ENCODE data around the gene PIMREG. TPM values are rescaled to one million over a fixed set of nuclear protein-coding genes. Genes with fewer than 3 reads are reported as not detected.

The PIMREG gene
- total RNA-seq, 1 experiment from 2014 or later: not detected

DNA sequence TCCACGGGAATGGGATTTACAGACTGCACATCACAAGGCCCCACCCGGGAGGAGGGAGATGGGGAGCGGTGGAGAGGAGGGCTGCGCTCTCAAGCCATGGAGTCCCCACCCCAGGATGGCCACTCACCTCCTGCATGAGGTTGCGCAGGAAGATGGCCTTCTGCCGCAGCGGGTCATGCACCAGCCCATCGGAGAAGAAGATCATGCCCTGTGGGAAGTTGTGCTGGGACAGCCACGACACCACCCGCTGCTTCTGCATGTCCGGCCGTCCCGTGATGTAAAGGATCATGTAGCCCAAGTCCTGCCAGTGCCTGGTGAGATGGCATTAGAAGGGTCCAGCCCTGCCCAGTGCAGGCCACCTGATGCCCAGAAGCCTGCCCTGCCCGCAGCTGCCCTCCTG lies 17.0 kb downstream of the PIMREG start:
- no peak overlapping the region for H3K27ac ChIP-seq (ENCODE audit: low read length)
- H3K9me2 ChIP-seq (replicated peaks; ENCODE audit: insufficient read depth, low read length): no peaks in the 10 kb centered on the region
- no peaks in the 10 kb centered on the region for H3K27me3 ChIP-seq (ENCODE audit: low read length)
- no peak overlapping the region for H3K4me3 ChIP-seq (ENCODE audit: low read length)
- no peak overlapping the region for H3K9ac ChIP-seq (ENCODE audit: low read length)
- H2AFZ ChIP-seq (ENCODE audit: low read length): no peak overlapping the region
- peaks cover 4% of the 10 kb centered on the region; the same call in 1 of the 2 replicates for H4K20me1 ChIP-seq (ENCODE audit: insufficient read depth, low read depth, low read length)
- no peaks in the 10 kb centered on the region for H3K79me2 ChIP-seq (ENCODE audit: low read length)
- H3K36me3 ChIP-seq (ENCODE audit: insufficient read depth, low read length): no peaks in the 10 kb centered on the region
- H3K4me1 ChIP-seq (ENCODE audit: low read length): no peaks in the 10 kb centered on the region
- no peak overlapping the region for H3K4me2 ChIP-seq (ENCODE audit: low read depth, low read length, poor library complexity, severe bottlenecking)
- no peak for DNase-seq
- H3K9me3 ChIP-seq (ENCODE audit: low read length): no peaks in the 10 kb centered on the region

DNA sequence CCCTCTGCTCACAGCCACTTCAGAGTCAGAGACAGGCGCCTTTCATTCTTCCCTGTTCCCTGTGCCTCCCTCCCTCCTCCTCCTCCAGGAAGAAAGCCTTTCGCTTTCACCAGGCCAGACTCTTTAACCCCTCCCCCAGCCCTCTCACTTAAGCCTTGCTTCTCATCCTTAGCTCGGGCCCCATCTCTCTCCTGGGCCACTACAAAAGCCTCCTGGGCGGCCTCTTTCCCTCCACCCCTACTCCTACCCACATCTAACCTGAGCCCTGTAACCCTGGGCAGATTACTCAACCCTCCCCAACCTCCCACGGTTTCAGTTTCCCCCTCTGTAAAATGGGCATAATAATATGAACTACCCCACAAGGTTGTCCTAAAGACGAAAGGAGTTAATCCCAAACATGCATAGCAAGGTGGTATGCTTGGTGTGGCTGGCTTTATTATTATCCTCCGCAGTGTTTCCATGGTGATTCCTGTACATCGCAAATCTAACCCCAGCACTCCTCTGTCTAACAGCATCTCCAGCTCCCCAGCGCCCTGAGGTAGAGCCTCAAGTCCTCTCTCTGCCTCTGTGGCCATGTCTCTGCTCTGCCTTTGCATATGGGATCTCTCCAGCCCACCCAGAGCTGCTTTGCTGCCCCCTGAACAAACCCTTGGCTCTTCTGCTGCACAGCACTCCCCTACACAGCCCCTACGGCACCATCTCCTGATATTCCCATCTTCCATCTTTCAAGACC lies 17.7 kb downstream of the PIMREG start:
- Histone ChIP-seq H3K9me2 (replicated peaks; ENCODE audit: insufficient read depth, low read length) (no peaks in the 10 kb centered on the region), H3K27me3 (ENCODE audit: low read length) (no peaks in the 10 kb centered on the region), H2AFZ (ENCODE audit: low read length) (no peak overlapping the region), H3K9ac (ENCODE audit: low read length) (no peak overlapping the region), H4K20me1 (ENCODE audit: insufficient read depth, low read depth, low read length) (peaks cover 4% of the 10 kb centered on the region; the same call in 1 of the 2 replicates), H3K4me1 (ENCODE audit: low read length) (no peaks in the 10 kb centered on the region), H3K36me3 (ENCODE audit: insufficient read depth, low read length) (no peaks in the 10 kb centered on the region), H3K9me3 (ENCODE audit: low read length) (no peaks in the 10 kb centered on the region), H3K4me3 (ENCODE audit: low read length) (no peak overlapping the region), H3K4me2 (ENCODE audit: low read depth, low read length, poor library complexity, severe bottlenecking) (no peak overlapping the region), H3K27ac (ENCODE audit: low read length) (no peak overlapping the region), H3K79me2 (ENCODE audit: low read length) (no peaks in the 10 kb centered on the region)
- DNase-seq: no peak

DNA sequence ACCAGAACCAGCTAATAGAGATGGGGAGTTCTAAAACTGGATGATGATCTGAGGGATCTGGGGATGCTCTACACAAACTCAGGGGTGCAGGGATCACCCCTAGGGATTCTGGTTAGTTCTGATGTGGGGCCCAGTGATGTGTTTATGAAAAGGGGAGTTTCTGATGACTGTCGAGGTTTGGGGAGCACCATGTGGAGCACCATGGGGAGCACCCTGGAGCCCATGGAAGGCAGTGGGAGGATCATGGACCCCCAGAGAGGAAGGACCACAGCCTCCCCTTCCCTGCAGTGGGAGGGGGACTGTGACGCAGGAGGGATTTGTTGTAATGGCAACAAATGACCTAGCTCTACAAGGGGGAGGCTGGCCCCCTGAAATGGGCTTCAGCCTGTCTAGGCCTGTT lies 18.4 kb downstream of the PIMREG start:
- no peak overlapping the region for H3K4me3 ChIP-seq (ENCODE audit: low read length)
- no peak overlapping the region for H3K9ac ChIP-seq (ENCODE audit: low read length)
- DNase-seq: no peak
- no peaks in the 10 kb centered on the region for H3K27me3 ChIP-seq (ENCODE audit: low read length)
- peaks cover 4% of the 10 kb centered on the region; the same call in 1 of the 2 replicates for H4K20me1 ChIP-seq (ENCODE audit: insufficient read depth, low read depth, low read length)
- H2AFZ ChIP-seq (ENCODE audit: low read length): no peak overlapping the region
- H3K27ac ChIP-seq (ENCODE audit: low read length): no peak overlapping the region
- H3K79me2 ChIP-seq (ENCODE audit: low read length): no peaks in the 10 kb centered on the region
- no peaks in the 10 kb centered on the region for H3K9me3 ChIP-seq (ENCODE audit: low read length)
- no peak overlapping the region for H3K4me2 ChIP-seq (ENCODE audit: low read depth, low read length, poor library complexity, severe bottlenecking)
- H3K4me1 ChIP-seq (ENCODE audit: low read length): no peaks in the 10 kb centered on the region
- H3K9me2 ChIP-seq (replicated peaks; ENCODE audit: insufficient read depth, low read length): no peaks in the 10 kb centered on the region
- no peaks in the 10 kb centered on the region for H3K36me3 ChIP-seq (ENCODE audit: insufficient read depth, low read length)

DNA sequence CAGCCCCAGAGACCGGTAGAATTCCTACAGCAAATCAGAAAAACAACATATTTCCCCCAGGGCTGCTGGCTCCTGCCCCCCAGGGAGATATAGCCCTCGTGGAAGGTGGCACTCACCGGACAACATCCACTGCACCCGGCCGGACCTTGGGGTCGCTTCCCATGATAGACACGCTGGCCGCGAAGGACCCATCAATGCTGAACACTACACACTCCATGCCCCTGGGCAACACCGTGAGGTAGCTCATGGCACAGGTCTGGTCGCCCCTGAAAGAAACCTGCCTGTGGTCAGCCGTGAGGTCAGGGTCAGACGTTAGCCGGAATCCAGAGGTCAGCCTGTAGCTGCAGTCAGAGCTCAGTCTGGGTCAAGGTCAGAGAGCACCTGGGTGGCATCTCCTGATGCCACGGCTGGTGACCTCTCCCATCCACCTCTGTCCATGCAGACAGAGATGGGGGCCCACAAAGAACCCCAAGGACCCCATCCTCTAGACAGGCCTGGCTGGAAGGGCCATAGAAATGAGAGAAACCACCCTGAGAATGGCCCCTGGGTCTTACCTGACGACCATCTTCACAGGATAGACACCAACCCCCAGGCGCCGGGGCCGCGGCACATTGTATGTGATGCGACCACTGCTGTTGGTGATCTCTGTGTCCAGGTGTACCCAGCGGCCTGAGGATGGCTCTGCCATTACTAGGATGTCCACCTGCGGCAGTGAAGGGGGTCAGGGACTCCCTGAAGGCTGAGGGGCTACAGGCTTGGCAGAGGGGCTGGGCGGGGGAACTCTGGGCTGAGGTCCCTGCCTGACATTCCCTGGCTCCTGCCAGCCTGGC lies 19.6 kb downstream of the PIMREG start:
- H2AFZ ChIP-seq (ENCODE audit: low read length): no peak overlapping the region
- H3K4me3 ChIP-seq (ENCODE audit: low read length): no peak overlapping the region
- H4K20me1 ChIP-seq (ENCODE audit: insufficient read depth, low read depth, low read length): peaks cover 9% of the 10 kb centered on the region; the same call in 1 of the 2 replicates
- H3K9ac ChIP-seq (ENCODE audit: low read length): no peak overlapping the region
- H3K4me2 ChIP-seq (ENCODE audit: low read depth, low read length, poor library complexity, severe bottlenecking): no peak overlapping the region
- no peaks in the 10 kb centered on the region for H3K9me2 ChIP-seq (replicated peaks; ENCODE audit: insufficient read depth, low read length)
- no peak for DNase-seq
- no peaks in the 10 kb centered on the region for H3K36me3 ChIP-seq (ENCODE audit: insufficient read depth, low read length)
- no peak overlapping the region for H3K27ac ChIP-seq (ENCODE audit: low read length)
- no peaks in the 10 kb centered on the region for H3K9me3 ChIP-seq (ENCODE audit: low read length)
- H3K79me2 ChIP-seq (ENCODE audit: low read length): no peaks in the 10 kb centered on the region
- no peaks in the 10 kb centered on the region for H3K4me1 ChIP-seq (ENCODE audit: low read length)
- H3K27me3 ChIP-seq (ENCODE audit: low read length): no peaks in the 10 kb centered on the region

DNA sequence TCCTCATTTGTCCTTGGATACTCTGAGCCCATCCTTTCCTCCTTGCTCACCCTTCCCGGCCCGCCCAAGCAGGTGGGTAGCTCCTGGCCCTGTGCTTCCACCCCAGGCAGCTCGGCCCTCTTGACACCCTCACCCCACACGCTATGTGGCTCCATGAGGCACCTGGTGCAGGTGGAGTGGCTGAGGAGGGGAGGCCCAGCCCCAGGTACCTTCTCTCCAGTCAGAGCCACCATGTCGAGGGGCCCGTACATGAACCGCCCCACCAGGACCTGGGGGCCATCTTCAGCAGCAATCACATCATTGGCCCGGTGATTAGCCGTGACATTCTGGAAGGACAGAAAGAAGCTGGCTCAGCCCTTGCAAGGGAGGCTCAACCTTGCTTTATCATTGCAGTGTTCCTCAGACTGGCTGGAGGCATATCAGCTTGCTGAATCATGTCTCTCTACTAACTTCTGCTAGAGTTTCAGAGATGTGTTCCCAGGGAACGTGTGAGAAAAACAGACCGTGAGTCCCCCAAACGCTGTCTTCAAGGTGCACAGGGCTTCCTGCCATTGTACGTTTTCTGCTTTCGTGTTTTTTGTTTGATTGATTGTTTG lies 20.3 kb downstream of the PIMREG start:
- Histone ChIP-seq H2AFZ (ENCODE audit: low read length) (no peak overlapping the region), H3K79me2 (ENCODE audit: low read length) (no peaks in the 10 kb centered on the region), H3K27me3 (ENCODE audit: low read length) (no peaks in the 10 kb centered on the region), H3K4me2 (ENCODE audit: low read depth, low read length, poor library complexity, severe bottlenecking) (no peak overlapping the region), H3K9ac (ENCODE audit: low read length) (no peak overlapping the region), H3K9me3 (ENCODE audit: low read length) (no peaks in the 10 kb centered on the region), H3K4me3 (ENCODE audit: low read length) (no peak overlapping the region), H3K36me3 (ENCODE audit: insufficient read depth, low read length) (no peaks in the 10 kb centered on the region), H4K20me1 (ENCODE audit: insufficient read depth, low read depth, low read length) (peaks cover 9% of the 10 kb centered on the region; the same call in 1 of the 2 replicates), H3K4me1 (ENCODE audit: low read length) (no peaks in the 10 kb centered on the region), H3K27ac (ENCODE audit: low read length) (no peak overlapping the region), H3K9me2 (replicated peaks; ENCODE audit: insufficient read depth, low read length) (no peaks in the 10 kb centered on the region)
- no peak for DNase-seq

DNA sequence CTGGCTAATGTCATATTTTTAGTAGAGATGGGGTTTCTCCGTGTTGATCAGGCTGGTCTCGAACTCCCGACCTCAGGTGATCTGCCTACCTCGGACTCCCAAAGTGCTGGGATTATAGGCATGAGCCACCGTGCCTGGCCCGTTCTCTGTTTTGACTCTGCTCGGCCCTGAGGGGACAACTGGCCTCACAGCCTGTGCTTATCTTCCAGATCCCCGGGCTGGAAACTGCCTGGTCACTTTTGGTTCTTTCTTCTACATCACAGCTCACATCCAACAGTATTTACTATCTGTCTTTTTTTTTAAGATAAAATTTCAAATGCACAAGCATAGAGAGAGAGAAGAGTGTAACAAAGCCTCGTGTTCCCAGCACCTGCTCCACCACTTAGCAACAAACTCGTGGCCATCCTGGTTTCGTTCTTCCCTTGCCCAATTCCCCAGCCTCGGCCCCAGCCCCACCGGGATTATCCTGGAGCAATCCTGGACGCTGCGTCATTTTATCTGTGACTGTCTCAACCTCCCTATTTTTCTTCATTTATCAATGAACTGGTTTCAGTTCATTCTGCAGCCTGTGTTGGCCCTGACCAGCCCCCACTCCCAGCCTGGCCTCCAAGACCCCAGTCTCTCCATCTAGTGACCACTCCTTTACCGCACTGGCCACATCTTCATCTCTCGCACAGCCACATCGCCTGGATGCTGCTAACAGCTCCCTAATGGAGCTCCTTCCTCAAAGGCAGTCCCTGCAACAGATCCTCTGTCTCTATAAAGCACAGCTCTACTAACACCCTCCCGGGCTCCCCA lies 21.1 kb downstream of the PIMREG start:
- no peaks in the 10 kb centered on the region for H3K4me1 ChIP-seq (ENCODE audit: low read length)
- H4K20me1 ChIP-seq (ENCODE audit: insufficient read depth, low read depth, low read length): peaks cover 9% of the 10 kb centered on the region; the same call in 1 of the 2 replicates
- no peak for DNase-seq
- H3K36me3 ChIP-seq (ENCODE audit: insufficient read depth, low read length): no peaks in the 10 kb centered on the region
- H3K4me3 ChIP-seq (ENCODE audit: low read length): no peak overlapping the region
- H3K4me2 ChIP-seq (ENCODE audit: low read depth, low read length, poor library complexity, severe bottlenecking): no peak overlapping the region
- H3K9me2 ChIP-seq (replicated peaks; ENCODE audit: insufficient read depth, low read length): no peaks in the 10 kb centered on the region
- no peaks in the 10 kb centered on the region for H3K27me3 ChIP-seq (ENCODE audit: low read length)
- H3K27ac ChIP-seq (ENCODE audit: low read length): no peak overlapping the region
- no peak overlapping the region for H3K9ac ChIP-seq (ENCODE audit: low read length)
- no peaks in the 10 kb centered on the region for H3K79me2 ChIP-seq (ENCODE audit: low read length)
- no peaks in the 10 kb centered on the region for H3K9me3 ChIP-seq (ENCODE audit: low read length)
- no peak overlapping the region for H2AFZ ChIP-seq (ENCODE audit: low read length)

DNA sequence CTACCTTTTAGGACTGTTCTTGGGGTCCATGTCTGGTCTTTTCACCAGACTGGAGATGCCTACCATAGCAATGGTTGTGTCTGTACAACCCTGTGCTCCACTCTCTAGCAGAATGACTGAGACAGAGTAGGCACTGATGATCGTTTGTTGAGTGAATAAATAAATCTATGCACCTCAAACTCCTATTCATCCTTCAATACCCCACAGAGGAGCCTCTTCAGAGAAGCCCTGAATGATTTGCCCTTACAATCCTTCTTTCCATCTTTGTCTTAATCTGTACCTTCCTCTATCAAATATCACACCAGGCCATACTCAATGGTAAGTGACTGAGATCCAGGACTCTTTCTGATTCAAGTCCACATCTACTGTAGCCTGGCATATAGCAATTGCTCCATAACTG lies 23.3 kb downstream of the PIMREG start:
- no peak for DNase-seq
- Histone ChIP-seq H3K79me2 (ENCODE audit: low read length) (no peaks in the 10 kb centered on the region), H3K36me3 (ENCODE audit: insufficient read depth, low read length) (no peaks in the 10 kb centered on the region), H3K27me3 (ENCODE audit: low read length) (no peaks in the 10 kb centered on the region), H4K20me1 (ENCODE audit: insufficient read depth, low read depth, low read length) (peaks cover 7% of the 10 kb centered on the region; the same call in 1 of the 2 replicates), H3K4me2 (ENCODE audit: low read depth, low read length, poor library complexity, severe bottlenecking) (no peak overlapping the region), H3K27ac (ENCODE audit: low read length) (no peak overlapping the region), H3K9me2 (replicated peaks; ENCODE audit: insufficient read depth, low read length) (no peaks in the 10 kb centered on the region), H3K4me3 (ENCODE audit: low read length) (no peak overlapping the region), H2AFZ (ENCODE audit: low read length) (no peak overlapping the region), H3K4me1 (ENCODE audit: low read length) (no peaks in the 10 kb centered on the region), H3K9ac (ENCODE audit: low read length) (no peak overlapping the region), H3K9me3 (ENCODE audit: low read length) (no peaks in the 10 kb centered on the region)

Data from Karpas-422 (cell line).